GM21825 (cell line): Measurements from ENCODE around the gene CCDC85A.

ENCODE experiments used
- ATAC-seq: cut with Tn5 transposase; IDR thresholded peaks from one replicate; pipeline ENCODE4 v1.9.1; 2021; ENCODE audit warnings: mild to moderate bottlenecking, moderate library complexity; ENCODE audit not compliant: unreplicated experiment

The CCDC85A gene

GRCh38 chr2:56234241-56234640 lies 50.5 kb downstream of the CCDC85A start:
- no peak for ATAC-seq

GRCh38 chr2:56239030-56239429 lies 55.2 kb downstream of the CCDC85A start:
- no peak for ATAC-seq

GRCh38 chr2:56239437-56239836 lies 55.6 kb downstream of the CCDC85A start:
- no peak for ATAC-seq

GRCh38 chr2:56240210-56240609 lies 56.4 kb downstream of the CCDC85A start:
- ATAC-seq: no peak

GRCh38 chr2:56244506-56244905 lies 60.7 kb downstream of the CCDC85A start:
- no peak for ATAC-seq

- ATAC-seq: no peak
Observed at GRCh38 chr2:56244911-56245530, 61.2 kb downstream of the CCDC85A start.

GRCh38 chr2:56248965-56249742 lies 65.4 kb downstream of the CCDC85A start:
- ATAC-seq: no peak

GRCh38 chr2:56250153-56250729 lies 66.5 kb downstream of the CCDC85A start:
- no peak for ATAC-seq

GRCh38 chr2:56260415-56260814 lies 76.6 kb downstream of the CCDC85A start:
- no peak for ATAC-seq

- no peak for ATAC-seq
Observed at GRCh38 chr2:56262241-56262640, 78.5 kb downstream of the CCDC85A start.

- no peak for ATAC-seq
Observed at GRCh38 chr2:56263876-56264275, 80.1 kb downstream of the CCDC85A start.

- ATAC-seq: no peak
Observed at GRCh38 chr2:56266761-56267414, 83.1 kb downstream of the CCDC85A start.

- ATAC-seq: no peak
Observed at GRCh38 chr2:56267415-56267788, 83.6 kb downstream of the CCDC85A start.

GRCh38 chr2:56268856-56269255 lies 85.1 kb downstream of the CCDC85A start:
- ATAC-seq: no peak

GRCh38 chr2:56271275-56271674 lies 87.5 kb downstream of the CCDC85A start:
- ATAC-seq: no peak

GRCh38 chr2:56285224-56285623 lies 101.4 kb downstream of the CCDC85A start:
- ATAC-seq: no peak

GRCh38 chr2:56286936-56287335 lies 103.1 kb downstream of the CCDC85A start:
- no peak for ATAC-seq

- no peak for ATAC-seq
Observed at GRCh38 chr2:56287508-56287907, 103.7 kb downstream of the CCDC85A start.

- no peak for ATAC-seq
Observed at GRCh38 chr2:56287974-56288373, 104.2 kb downstream of the CCDC85A start.

- ATAC-seq: no peak
Observed at GRCh38 chr2:56288838-56289580, 105.2 kb downstream of the CCDC85A start.

GRCh38 chr2:56291711-56292110 lies 107.9 kb downstream of the CCDC85A start:
- ATAC-seq: no peak
